GM04504 (cell line): Measurements from ENCODE around the gene CTXND1.

Experiments
- DNase-seq: peaks from one replicate; pipeline ENCODE4 v3.0.0-alpha.2; 2012; ENCODE audit warnings: low read depth

CTXND1 gene

DNA sequence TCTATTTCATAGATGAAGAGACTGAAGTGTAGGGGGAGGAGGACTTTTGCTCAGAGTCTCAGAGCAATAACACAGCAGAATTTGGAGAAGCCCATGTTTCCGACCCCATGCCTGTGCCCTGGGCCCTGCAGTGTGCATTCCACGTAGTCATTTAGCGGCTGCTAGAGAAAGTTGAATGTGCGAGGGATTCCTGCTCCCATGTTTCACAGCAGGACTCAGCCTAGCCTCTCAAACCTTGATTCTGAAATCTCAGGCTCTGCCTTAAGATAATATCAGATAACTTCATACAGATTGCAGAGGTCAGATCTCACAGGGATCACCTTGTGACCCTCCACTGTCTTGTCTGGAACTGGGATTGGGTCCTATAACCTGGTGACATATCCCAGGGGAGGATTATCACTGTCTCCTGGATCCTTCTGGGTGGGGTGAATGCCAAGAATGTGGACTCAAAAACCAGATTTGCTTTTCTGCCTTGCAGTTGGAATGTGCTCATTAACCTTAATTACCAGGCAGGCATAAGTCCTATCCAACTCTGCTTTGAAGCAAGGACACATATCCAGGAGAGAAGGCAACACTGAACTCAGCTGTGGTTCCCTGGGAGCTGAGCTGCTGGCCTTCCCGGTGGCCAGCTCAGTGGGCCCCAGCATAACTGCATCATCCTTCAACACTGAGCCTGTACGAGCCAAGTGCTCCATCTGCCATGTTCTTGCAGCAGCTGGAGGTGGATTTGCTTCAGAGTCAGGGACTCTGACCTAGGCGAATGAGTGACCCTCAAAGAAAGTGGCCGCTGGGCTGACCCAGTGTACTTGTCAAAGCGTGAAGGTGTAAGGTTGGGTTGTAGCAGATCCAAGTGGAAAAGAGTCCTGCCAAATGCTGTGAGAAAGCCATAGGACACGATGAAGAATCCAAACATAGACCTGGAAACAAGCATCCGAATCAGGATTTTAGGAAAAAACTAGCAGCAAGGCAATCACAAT is 43.0 kb downstream of the CTXND1 start:
- DNase-seq, result no peak

DNA sequence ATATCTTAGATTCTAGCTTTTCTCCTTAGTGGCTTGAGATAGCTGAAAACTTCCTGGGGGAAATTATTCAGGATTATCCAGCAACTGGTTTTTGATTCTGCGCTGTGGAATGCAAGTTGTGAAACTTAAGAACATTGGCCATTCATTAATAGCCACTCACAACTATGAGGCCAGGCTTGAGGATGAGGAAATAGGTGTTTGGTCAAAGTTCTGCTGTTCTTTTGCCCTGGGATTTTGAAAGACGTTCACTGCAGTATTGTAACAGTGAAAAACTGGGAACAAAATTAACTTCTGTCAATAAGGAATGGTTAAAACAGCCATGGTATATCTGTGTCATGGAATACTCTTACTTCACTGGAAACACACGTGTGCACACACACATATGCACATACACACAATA is 44.1 kb downstream of the CTXND1 start:
- no peak for DNase-seq

- no peak for DNase-seq
These were observed 47.8 kb downstream of the CTXND1 start for GRCh38 chr15:80204231-80204630.

DNA sequence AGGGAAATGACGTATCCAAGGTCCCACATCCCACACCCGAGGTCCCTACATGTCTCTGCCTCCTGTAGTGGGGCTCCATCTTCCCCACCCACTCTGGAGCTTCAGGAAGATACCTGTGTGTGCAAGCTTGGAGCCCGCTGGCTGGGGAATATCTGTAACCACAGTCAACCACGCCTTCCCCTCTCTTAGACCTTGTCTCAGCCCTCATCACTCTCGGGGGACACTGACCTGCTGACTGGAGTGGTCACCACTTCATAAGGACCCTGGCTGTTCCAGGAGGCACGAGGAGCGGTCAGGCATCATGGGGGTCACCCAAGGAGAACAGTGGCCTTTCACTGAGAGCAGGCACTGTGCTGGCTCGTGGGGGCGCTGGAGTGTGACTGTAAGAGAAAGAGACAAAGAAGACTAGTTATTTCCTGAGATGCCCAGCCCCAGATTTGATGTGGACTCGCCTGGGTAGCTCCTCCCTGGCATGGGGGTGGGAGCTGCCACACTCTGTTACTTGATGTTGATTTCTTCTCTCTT is 48.6 kb downstream of the CTXND1 start:
- no peak for DNase-seq

DNA sequence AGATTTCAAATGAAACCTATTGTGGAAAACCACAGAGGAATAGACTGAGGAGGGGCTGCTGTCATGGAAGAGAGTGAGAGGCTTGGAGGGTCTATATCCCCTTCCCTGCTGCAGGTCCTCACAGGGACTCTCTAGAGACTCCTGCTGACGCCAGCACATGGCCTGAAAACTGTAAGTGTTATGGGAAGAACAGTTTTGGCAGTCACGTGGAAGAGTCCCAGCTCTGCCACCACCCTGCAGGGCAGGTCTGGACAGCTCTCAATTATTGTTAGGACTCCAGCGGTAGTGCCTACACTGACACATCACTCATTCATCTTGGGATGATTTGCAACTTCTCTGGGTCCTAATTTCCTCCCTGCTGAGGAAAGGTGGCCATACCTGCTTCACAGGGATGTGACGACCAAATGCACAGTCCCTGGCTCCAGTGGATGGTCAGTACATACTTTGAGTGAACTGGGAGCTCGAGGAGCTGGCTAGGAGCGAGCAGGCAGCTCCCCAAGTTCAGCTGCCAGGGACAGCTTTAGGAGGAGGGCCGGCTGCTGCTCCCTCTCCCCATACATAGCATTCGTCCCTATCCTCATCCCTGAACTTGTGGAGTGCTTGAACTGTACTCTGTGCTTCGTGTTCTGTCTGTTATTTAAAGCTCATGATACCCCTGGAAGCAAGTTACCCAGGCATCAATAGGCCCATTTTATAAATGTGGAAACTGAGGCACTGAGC is 49.2 kb downstream of the CTXND1 start:
- DNase-seq, result no peak

DNA sequence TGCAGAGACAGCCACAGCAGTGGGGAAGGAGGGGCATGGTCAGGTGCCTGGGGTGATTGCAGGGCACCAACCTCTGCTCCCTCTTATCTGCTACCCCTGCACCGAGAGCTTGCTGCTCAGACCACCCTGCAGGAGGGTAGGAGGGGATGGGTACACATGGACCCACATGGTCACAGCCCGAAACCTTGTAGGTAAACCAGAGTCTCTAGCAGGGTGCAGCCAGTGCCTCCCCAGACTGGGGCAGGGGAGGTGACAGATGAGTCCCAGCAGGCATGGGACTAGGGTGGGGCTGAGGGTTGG is 50.0 kb downstream of the CTXND1 start:
- no peak for DNase-seq

GRCh38 chr15:80201256-80202015 is 50.6 kb downstream of the CTXND1 start:
- no peak for DNase-seq

- no peak for DNase-seq
These were observed 52.1 kb downstream of the CTXND1 start for GRCh38 chr15:80199869-80200268.

- DNase-seq, result no peak
These were observed 52.6 kb downstream of the CTXND1 start for GRCh38 chr15:80199366-80199765.

DNA sequence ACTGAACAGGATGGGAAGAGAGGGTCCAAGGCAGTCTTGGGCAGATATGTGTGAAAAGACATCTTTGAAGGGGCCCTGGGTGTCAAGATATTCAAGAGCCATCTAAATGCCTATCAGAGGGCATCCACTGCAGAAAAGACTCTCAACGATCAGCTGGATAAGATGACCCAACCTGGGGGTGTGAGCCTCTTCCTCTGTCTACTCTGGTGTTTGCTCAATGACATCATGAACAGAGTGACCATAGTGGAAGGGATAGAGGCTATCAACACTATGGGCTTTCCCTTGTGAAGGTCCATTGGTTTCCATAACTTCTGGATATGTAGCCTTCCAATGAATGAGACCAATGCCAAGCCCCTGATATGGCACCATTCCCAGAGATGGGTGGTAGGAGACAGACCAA is 57.1 kb downstream of the CTXND1 start:
- no peak for DNase-seq

- DNase-seq, result no peak
These were observed 57.8 kb downstream of the CTXND1 start for GRCh38 chr15:80194186-80194585.

- no peak for DNase-seq
These were observed 60.0 kb downstream of the CTXND1 start for GRCh38 chr15:80191897-80192595.

GRCh38 chr15:80191198-80191597 is 60.8 kb downstream of the CTXND1 start:
- DNase-seq, result no peak

DNA sequence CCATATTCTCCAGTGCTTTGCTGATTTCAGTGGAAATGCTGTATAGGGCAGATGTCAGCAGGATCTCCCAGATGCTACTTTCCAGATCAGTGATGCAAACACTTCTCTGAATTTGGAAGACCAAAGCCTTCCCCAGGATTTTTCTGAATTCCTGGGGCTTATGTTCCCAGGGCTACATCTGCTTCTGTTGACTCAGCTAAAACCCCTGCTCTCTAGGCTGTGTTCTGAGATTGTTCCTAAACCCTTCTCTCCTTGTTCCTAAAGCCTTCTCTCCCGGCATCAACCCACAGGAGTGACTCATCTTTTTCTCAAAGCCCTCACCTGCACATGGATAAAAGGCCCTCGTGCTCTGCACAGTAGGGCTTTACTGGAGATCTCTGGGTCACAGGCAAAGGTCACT is 63.8 kb downstream of the CTXND1 start:
- no peak for DNase-seq

DNA sequence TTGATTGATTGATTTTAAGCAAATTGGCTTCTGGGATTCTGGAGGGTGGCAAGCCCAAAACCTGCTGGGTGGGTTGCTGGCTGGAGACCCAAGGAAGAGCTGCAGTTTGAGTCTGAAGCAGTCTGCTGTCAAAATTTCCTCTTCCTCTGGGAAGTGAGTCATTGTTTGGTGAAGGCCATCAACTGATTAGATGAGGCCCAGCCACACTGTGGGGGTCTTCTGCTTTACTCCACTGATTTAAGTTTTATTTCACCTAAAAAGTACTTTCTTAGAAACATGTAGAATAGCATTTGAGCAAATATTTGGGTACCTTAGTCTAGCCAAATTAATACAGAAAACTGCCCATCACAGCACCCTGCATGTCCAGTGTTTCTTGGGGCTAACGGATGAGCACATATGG is 65.4 kb downstream of the CTXND1 start:
- DNase-seq, result no peak

DNA sequence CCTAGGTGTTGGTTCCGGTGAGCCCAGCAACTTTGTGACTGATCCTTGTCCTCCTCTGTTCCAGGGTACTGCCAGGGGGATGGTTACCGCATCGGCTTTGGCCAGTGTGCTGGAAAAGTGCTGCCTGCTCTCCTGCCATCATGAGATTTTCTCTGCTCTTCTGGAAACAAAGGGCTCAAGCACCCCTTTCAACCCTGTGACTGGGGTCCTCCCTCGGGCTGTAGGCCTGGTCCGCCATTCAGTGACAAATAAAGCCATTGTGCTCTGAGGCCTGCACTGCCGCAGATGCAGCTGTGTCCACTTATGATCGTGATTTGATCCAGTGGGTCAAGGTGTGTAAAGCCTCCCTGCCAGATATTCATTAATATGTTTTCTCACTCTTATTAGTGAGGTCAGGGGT is 65.9 kb downstream of the CTXND1 start:
- no peak for DNase-seq

DNA sequence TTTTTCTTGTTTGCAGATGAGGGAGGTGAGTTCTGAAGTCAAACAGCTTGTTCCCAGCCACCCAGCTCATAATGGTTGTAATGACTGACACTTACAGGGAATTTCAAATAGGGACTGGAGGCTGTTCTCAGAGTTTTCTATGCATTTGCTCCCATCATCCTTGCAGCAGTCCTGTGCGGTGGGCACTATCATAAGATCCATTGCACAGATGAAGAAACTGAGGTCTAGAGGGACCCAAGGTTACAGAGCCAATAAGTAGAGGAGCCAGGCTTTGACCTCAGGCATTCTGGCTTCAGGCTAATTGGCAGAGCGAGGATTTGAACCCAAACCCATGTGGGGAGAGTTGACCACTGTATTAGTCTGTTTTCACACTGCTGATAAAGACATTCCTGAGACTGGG is 66.9 kb downstream of the CTXND1 start:
- DNase-seq, result no peak

- DNase-seq, result no peak
These were observed 67.5 kb downstream of the CTXND1 start for GRCh38 chr15:80184554-80184953.

DNA sequence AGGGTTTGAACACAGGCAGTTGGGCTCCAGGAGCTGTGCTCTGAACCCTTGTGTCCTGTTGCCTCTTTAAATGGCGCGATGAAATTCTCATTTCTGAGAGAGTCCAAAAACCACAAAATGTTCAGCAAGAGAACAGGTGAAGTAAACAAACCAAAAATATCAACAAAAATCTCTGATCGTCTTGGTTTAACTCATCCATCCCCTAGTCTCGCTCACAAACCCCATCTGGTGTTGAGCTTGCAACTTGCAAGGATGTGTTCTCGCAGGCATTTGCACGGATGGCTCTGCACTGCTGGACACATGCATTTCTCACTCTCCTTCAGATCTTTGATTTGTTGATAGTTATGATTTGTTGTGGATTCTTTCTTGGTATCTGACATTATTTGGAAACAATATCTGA is 68.1 kb downstream of the CTXND1 start:
- DNase-seq, result no peak

- no peak for DNase-seq
These were observed 68.7 kb downstream of the CTXND1 start for GRCh38 chr15:80183306-80183705.

- peak; percentile 60 for DNase-seq
These were observed 69.3 kb downstream of the CTXND1 start for GRCh38 chr15:80182611-80183261.
